ENCODE results near the gene CATSPERZ. TPM values are rescaled to one million over a fixed set of nuclear protein-coding genes. Genes with fewer than 3 reads are reported as not detected.

Gene CATSPERZ
- total RNA-seq, 2 experiments from 2014 or later = not detected

- intact Hi-C loops (cut with micrococcal nuclease) = no loop called here
- Mint-ChIP-seq H3K9me3 (no peaks in the 10 kb centered on the region), H3K36me3 (peaks cover 5% of the 10 kb centered on the region), H3K27me3 (no peaks in the 10 kb centered on the region), H3K4me1 (ENCODE audit: low read depth) (peaks cover 4% of the 10 kb centered on the region), H3K27ac (no peak overlapping the region), H3K4me3 (no peak overlapping the region)
- DNase-seq = no peak
- POLR2A ChIA-PET = interaction anchor here (0.6 to 1.4 kb wide), 3 partner anchors 11 to 291 kb away, joined by 3 read pairs; partner anchors contain the start of gene PRDX5
- CTCF ChIA-PET = interaction anchor here (1.1 to 2.1 kb wide), 2 partner anchors 35 kb away, joined by 4 to 7 read pairs; partner anchors contain the start of genes PRDX5 and TRMT112
Observed at GRCh38 chr11:64352099-64352994, 52.2 kb downstream of the CATSPERZ start.

- peaks cover 5% of the 10 kb centered on the region for H3K36me3 Mint-ChIP-seq
- H3K27ac Mint-ChIP-seq = no peak overlapping the region
- no peaks in the 10 kb centered on the region for H3K9me3 Mint-ChIP-seq
- intact Hi-C loops (cut with micrococcal nuclease) = no loop called here
- no peak overlapping the region for H3K4me3 Mint-ChIP-seq
- peaks cover 9% of the 10 kb centered on the region for H3K4me1 Mint-ChIP-seq (ENCODE audit: low read depth)
- ChIA-PET CTCF (interaction anchor here (2.1 kb wide), 1 partner anchor 35 kb away, joined by 7 read pairs; the partner anchor contains the start of genes PRDX5 and TRMT112), POLR2A (interaction anchor here (0.6 to 1.4 kb wide), 3 partner anchors 12 to 290 kb away, joined by 3 read pairs; partner anchors contain the start of gene PRDX5)
- no peaks in the 10 kb centered on the region for H3K27me3 Mint-ChIP-seq
- no peak for DNase-seq
Observed at GRCh38 chr11:64352995-64353714, 53.0 kb downstream of the CATSPERZ start.

- intact Hi-C loops (cut with micrococcal nuclease) = no loop called here
- H3K36me3 Mint-ChIP-seq = peaks cover 5% of the 10 kb centered on the region
- H3K27ac Mint-ChIP-seq = no peak overlapping the region
- H3K9me3 Mint-ChIP-seq = no peaks in the 10 kb centered on the region
- POLR2A ChIA-PET = interaction anchor here (1.4 kb wide), 1 partner anchor 13 kb away, joined by 3 read pairs; no protein-coding TSS in a partner anchor
- CTCF ChIA-PET = interaction anchor here (1.3 to 2.1 kb wide), 3 partner anchors 19 to 36 kb away, joined by 3 to 7 read pairs (median 4); partner anchors contain the start of genes PRDX5 and TRMT112
- H3K4me1 Mint-ChIP-seq (ENCODE audit: low read depth) = peaks cover 13% of the 10 kb centered on the region
- H3K27me3 Mint-ChIP-seq = no peaks in the 10 kb centered on the region
- H3K4me3 Mint-ChIP-seq = no peak overlapping the region
- DNase-seq = no peak
Observed at GRCh38 chr11:64353715-64354506, 53.8 kb downstream of the CATSPERZ start.

Small RNA genes within 50 kb of the gene (microRNA-seq; reads per million reads assigned to microRNA genes)
- gene MIR7155 (ENCODE audit: borderline microRNAs expressed, borderline number of aligned reads, borderline replicate concordance) = 3.1 reads per million

Other genes with a start within 250 kb of the CATSPERZ start
- 10 to 100 TPM; 24.5 to 31.0 TPM for gene MACROD1, start 134.2 kb upstream of the CATSPERZ start, total RNA-seq
- 100 to 1,000 TPM; 402 to 413 TPM for gene STIP1, start 114.2 kb upstream of the CATSPERZ start, total RNA-seq
- gene FERMT3, start 93.6 kb upstream of the CATSPERZ start, total RNA-seq = 100 to 1,000 TPM; 195 to 203 TPM
- gene TRPT1, start 74.2 kb upstream of the CATSPERZ start, total RNA-seq = 10 to 100 TPM; 30.4 to 35.6 TPM
- 10 to 100 TPM; 69.8 to 79.8 TPM for gene NUDT22, start 74.1 kb upstream of the CATSPERZ start, total RNA-seq
- 10 to 100 TPM; 22.5 to 26.2 TPM for gene DNAJC4, start 69.8 kb upstream of the CATSPERZ start, total RNA-seq
- gene VEGFB, start 65.8 kb upstream of the CATSPERZ start, total RNA-seq = 10 to 100 TPM; 78.9 to 82.1 TPM
- gene FKBP2, start 59.3 kb upstream of the CATSPERZ start, total RNA-seq = 10 to 100 TPM; 28.7 to 34.9 TPM
- gene PPP1R14B, start 53.4 kb upstream of the CATSPERZ start, total RNA-seq = 100 to 1,000 TPM; 238 to 242 TPM
- 10 to 100 TPM; 10.4 to 12.3 TPM for gene PLCB3, start 48.8 kb upstream of the CATSPERZ start, total RNA-seq
- 10 to 100 TPM; 23.7 to 24.2 TPM for gene BAD, start 15.7 kb upstream of the CATSPERZ start, total RNA-seq
- gene GPR137, start 14.5 kb upstream of the CATSPERZ start, total RNA-seq = 10 to 100 TPM; 28.7 to 31.6 TPM
- gene KCNK4, start 9.1 kb upstream of the CATSPERZ start, total RNA-seq = under 1 TPM in 1 of 2 experiments, not detected in 1; 0.34 TPM
- gene ESRRA, start 5.2 kb downstream of the CATSPERZ start, total RNA-seq = 10 to 100 TPM; 32.8 to 35.6 TPM
- 100 to 1,000 TPM; 255 to 258 TPM for gene TRMT112, start 17.2 kb downstream of the CATSPERZ start, total RNA-seq
- 100 to 1,000 TPM; 156 to 164 TPM for gene PRDX5, start 17.8 kb downstream of the CATSPERZ start, total RNA-seq
- 10 to 100 TPM; 69.5 to 74.5 TPM for gene CCDC88B, start 39.8 kb downstream of the CATSPERZ start, total RNA-seq
- 10 to 100 TPM; 31.4 to 34.3 TPM for gene RPS6KA4, start 58.8 kb downstream of the CATSPERZ start, total RNA-seq